ENCODE results near the gene DIP2C.
"Not testable (repeated sequence)": the region's sequence is repeated elsewhere in the genome, so short reads cannot be mapped to it uniquely, and the experiment has no call there.

DIP2C gene

DNA sequence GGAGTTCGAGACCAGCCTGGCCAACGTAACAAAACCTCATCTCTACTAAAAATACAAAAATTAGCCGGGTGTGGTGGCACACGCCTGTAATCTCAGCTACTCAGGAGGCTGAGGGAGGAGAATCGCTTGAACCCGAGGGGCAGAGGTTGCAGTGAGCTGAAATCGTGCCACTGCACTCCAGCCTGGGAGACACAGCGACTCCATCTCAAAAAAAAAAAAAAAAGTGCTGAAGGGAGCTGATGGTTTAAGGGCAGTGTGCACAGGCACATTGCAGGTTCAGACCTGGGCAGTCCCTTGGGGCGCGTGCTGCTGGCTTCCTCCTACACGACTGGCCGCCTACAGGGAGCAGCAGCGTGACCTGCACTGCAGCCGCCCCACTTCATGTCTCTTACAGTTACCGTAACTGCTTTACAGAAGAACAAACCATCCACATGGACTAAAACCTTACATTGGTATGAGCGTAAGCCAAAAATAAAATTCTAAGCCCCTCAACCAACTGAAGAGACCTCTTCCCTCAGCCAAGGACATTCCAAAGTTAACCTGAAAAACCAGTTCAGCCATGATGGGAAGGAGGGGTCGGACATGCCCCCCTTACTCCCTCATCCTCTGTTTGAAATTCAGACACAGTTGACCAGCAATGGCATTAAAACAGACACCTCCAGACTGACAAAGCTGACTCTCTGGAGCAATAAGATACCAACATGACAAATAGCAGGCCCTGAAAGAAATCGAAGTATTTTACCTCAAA is 292.0 kb downstream of the DIP2C start:
- no peak for DNase-seq

DNA sequence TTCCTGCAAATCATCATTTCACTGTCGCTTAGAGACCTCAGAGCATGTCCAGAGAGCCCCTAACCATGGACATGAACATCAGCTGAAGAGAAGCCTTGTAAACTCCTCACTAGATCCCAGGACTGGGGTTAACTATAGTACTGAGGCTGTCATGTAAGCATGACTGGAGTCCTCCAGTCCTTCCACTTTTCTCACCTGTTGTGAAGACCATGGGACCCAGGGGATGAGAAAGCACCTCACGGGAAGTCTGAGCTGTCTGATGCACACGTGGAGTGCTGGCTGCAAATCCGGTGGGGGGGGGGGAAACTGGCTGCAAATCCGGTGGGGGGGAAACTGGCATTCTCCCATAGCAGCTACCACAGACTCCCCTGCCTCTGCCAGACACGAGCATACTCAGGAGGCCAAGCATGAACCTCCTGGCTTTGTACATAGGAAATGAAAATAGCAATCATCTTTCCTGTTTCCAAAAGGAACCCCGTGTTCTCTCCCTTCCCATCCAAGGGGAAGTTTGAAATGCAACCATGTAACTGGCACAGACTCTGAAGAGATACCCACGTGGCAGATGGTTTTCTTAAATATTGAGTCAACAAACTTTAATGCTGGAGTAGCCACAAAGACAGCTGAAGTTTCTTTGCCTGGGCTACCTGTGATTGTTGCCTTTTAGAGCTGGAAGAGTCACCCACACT is 292.8 kb downstream of the DIP2C start:
- DNase-seq = no peak

DNA sequence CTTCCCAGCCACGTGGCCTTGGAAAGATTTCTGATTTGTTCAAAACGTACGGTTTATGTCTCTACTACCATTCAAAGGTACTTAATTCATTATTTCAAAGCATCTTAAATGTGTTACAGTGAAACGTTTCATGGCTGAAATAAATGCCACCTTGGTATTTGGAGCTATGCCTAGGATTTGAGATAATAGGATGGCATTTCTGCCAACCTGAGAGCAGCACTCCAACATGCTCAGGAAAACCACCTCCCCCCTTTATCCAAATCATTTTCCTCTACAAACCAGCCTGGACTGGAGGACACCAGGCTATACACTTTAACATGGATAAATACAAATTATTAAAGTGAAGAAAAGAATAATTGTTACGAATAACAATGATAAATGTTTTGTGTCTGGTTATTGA is 293.4 kb downstream of the DIP2C start:
- DNase-seq = no peak

DNA sequence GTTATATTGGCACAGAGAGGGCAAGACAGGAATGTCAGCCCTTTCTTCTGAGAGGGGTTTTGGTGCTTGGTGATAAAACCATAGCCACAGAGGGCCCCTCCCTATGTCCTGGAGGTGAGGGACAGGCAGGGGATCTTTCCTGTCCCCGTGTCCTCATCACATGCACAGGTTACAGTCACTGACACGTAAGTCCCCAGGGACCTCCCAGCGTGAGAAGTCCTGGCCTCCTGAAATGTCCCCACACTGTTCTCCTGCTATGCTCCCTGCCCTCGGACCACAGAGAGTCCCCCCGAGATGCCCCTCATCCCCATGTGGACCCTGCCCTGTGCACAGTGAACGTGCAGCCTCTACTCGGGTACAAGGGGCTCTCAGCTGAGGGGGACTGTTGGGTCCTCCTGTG is 293.8 kb downstream of the DIP2C start:
- no peak for DNase-seq

DNA sequence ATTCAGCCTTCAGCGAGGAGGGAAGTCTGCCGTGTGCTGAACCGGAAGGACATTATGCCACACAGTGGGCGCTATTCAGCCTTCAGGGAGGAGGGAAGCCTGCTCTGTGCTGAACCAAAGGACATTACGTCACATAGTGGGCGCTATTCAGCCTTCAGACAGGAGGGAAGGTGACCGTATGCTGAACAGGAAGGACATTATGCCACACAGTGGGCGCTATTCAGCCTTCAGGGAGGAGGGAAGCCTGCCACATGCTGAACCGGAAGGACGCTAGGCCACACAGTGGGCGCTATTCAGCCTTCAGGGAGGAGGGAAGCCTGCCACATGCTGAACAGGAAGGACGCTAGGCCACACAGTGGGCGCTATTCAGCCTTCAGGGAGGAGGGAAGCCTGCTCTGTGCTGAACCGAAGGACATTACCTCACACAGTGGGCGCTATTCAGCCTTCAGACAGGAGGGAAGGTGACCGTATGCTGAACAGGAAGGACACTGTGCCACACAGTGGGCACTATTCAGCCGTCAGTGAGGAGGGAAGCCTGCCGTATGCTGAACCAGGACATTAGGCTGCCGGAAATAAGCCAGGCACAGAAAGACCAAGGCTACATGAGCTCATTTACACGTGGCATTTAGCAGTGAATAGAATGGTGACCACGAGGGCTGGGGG is 294.9 kb downstream of the DIP2C start:
- not testable (repeated sequence) for DNase-seq

DNA sequence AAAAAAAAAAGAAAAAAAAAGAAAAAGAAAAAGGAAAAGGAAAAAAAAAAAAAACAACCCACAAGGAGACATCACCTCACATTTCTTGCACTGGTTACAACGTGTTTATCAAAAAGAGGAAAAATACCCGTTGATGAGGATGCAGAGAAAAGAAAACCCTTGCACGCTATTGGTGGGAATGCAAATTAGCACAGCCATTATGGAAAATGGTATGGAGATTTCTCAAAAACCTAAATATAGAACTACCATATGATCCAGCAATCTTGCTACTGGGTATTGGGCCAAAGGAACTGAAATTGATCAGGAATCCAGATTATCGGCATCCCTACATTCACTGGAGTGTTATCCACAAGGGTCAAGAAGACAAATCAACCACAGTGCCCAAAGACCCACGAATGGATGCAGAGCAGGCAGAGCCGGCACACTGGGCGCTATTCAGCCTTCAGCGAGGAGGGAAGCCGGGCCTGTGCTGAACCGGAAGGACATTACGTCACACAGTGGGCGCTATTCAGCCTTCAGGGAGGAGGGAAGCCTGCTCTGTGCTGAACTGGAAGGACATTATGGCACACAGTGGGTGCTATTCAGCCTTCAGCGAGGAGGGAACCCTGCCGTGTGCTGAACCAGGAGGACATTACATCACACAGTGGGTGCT is 295.6 kb downstream of the DIP2C start:
- DNase-seq = no peak

DNA sequence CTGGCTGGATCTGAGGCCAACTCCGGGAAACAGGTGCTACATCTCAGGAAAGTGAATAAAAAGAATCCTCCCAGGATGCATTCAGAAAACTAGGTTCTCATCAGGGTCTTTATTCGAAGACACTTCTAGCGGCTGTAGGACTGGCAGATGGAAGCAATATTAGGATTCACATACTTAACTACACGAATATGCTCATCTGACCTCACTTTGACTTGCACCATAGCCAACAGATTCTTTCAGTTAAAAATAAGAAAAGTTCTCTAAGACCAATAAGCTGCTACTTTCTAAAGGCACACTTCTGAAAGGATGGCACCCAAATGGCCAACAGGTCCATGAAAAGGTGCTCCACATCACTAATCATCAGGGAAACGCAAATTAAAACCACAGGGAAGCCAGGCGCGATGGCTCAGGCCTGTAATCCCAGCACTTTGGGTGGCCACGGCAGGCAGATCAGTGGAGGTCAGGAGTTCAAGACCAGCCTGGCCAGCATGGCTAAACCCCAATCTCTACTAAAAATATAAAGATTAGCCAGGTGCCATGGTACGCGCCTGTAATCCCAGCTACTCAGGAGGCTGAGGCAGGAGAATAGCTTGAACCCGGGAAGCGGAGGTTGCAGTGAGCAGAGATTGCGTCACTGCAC is 296.2 kb downstream of the DIP2C start:
- no peak for DNase-seq

DNA sequence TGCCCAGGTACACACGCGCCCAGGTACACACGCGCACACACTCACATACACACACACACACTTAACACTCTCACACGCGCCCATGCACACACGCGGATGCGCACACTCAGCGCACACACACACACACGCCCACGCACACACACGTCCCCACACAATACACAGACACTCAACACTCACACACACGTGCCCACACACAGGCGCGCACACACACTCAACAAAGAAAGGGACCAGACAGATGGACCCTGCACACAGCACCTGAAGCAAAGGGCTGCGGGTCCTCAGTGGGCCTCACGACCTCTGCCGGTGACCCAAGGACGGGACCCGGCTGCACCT is 296.8 kb downstream of the DIP2C start:
- no peak for DNase-seq

DNA sequence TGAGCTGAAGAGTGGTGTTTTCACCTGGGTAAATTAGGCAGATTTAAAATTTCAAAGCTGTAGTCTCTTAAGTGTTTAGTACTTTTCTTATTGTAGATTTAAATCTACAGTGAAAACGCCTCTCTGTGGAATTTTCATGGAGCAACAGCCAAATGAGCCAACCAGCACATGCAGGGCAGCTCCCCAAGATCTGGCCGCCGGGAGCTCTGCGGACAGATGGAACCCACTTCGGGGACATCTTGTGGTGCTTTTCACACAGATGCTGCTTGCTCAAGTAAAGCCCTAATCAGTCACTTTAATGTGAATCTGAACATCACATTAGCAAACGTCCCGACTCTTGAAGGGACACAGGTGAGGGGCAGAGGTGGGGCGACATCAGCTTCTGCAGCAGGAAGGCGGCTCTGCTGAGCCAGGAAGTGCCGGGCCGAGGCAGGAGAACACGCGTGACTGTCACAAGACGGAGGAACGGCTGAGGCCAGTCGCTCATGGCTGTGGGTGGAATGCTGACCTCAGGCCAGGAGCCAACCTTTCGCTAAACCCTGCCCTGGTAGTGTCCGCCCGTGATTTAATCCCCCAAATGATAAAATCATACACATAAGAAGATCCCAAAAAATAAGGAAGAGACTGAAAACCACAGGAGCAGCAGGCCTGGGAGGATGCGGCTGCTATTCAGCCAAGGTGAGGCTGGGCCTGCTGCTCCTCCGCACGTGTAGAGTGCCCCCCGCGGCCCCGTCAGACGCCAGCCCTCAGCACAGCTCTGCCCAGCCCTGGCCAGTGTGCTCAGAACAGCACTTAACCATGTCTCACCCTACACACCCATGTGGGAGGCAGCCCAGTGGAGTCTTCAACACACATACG is 297.4 kb downstream of the DIP2C start:
- no peak for DNase-seq

DNA sequence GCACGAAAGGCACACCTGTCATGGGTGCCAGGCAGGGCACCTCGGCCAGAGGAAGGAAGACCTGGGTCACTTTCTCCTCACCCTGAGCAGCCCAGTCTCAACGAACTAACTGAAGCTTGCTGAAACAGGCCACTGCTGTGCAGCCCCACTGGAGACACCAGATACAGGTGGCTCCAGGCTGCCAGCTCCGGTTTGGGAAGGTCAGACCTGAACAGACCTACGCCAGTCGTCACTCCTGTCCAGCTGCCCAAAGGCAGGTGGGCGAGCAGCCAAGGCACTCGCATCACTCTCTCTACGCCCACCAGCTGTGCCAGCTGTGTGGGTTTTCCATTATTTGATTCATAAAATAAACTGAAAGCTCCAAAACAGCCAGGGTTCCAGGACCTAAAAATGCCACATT is 298.2 kb downstream of the DIP2C start:
- peak; percentile 79 for DNase-seq

DNA sequence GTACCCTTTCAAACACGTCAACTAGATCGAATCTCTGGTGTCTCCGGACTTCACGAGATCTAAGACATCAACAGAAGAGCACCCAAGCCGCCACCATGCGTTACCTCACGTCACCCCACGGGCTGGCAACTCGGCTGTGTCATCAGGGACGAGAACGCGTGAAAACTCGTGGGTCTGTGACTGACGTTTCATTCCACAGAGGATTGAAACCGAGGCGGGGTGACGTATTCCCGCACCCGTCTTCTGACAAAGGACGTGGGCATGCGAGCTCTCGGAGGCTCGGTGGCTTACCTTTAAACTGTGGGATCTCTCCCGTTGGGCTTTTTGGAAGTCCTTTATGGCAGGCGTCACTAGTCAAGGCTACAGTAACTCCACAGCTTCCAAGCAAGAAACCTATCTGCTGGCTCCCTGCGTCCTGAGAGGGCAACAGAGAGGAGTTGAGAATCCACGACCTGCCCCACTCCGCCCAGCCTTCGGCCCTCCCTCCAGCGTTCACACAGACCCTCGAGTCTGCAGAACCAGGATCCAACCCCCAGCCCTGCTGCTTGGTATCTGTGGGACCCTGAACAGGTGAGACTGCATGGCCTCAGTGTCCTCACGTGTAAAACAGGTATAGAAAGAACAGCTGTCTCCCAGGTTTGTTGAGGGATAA is 298.9 kb downstream of the DIP2C start:
- DNase-seq = no peak

DNA sequence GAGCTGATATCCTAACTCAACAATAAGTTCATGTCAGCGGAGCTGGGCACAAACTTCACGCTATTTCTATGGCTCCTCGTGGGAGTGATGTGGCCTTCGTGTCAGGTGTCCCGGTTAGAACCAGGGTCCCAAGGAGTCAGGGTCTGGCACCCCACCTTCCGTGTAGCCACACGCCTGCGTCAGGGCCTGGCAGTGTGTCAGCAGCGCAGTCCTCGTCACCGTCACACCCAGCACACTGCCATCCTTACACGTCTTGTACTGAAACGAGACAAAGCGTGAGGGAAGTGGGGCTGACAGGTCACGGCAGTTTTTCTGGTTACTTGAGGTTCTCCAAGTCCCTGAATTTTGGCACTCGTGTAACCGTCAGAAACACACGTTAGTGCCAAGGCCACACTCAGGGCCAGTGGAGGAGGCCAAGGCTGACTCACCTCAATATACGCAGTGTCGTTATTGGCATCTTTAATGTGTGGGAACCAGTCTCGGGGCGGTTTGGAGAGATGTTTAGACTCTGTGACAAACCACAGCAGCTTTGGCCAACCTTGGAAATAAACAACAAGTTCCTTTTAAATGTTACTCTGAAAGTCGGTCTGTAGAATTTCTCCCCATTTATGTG is 299.5 kb downstream of the DIP2C start:
- no peak for DNase-seq

DNA sequence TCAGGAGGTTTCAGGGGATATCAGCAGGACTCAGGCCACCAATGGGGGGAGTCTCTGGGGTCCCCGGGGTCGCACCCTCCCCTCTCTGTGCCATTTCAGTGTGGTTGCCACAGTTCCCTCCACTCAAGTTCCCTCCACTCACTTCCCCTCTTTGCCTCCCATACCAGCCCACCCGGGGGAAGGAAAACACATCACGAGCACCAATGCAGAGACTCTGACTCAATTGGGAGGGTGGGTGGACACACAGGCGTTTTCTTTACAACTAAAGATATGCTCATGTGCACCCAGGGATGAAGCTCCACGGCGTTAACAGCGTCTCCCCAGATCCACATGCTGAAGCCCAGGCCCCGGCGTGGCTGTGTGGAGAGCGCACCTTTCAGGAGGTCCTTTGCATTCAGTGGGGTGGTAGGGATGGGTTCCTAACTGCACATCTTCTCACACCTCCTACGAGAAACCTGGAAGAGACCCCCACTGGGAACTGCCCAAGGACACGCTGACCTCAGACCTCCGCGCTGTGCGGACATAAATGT is 300.1 kb downstream of the DIP2C start:
- no peak for DNase-seq

DNA sequence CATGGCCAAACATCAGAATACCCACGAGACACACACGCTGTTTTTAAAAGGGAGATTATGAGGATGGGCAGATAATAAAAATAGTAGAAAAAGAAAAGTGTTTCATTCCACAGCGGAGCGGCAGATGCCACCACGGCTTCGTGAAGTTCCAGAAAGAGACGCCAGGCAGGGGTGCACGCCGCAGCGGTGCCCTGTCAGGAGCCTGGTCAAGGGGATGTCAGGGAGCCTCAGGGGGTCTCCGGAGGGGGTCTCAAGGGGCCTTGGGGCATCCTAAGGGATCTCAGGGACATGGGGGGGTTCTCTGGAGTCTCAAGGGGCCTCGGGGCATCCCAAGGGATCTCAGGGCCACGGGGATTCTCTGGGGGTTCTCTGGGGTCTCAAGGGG is 300.8 kb downstream of the DIP2C start:
- no peak for DNase-seq

DNA sequence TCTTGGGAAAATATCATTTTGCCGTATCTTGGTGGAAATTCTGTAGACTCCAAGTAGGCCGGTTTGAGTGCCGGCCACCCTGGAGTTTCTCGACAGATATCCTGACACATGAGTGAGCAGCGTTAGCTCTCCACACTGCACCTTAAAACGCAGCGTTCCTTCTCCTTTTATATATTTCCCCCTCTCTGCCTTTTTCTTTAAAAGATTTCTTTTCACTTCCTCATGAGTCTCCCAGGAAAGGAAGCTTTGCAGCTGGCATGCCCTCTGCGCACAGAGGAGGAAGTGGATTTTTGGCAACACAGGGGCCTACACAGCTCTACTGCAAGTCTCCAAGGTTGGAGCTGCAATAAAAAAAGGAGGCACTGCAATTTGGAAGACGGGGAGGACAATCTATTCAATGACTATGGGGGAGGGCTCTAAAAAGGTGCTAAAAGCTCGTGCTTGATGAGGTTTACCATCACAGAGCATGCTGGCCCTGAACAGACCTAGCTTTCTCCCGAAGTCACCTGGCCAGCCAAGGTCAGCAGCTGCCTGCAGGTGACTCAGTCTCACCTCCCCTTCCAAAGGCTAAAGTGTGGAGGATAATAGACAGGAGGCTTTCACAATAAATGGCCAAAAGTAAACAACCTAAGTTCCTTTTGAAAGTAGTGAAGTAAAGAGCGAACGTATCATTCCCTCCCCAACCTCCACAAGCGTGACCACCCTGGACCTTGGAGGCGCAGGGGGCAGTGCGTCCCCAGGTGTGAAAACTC is 301.4 kb downstream of the DIP2C start:
- peak; percentile 21 for DNase-seq

DNA sequence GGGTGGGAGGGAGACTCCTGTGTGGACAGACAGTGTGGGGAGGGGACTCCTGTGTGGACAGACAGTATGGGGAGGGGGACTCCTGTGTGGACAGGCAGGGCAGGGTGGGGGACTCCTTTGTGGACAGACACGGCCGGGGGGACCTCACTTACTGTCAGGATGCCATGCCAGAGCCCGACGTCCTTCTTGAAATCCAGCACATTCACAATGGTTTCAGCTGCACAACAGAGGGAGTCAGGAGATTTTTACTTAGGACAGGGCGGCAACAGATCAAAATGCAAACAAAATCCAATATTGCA is 301.9 kb downstream of the DIP2C start:
- DNase-seq = no peak

DNA sequence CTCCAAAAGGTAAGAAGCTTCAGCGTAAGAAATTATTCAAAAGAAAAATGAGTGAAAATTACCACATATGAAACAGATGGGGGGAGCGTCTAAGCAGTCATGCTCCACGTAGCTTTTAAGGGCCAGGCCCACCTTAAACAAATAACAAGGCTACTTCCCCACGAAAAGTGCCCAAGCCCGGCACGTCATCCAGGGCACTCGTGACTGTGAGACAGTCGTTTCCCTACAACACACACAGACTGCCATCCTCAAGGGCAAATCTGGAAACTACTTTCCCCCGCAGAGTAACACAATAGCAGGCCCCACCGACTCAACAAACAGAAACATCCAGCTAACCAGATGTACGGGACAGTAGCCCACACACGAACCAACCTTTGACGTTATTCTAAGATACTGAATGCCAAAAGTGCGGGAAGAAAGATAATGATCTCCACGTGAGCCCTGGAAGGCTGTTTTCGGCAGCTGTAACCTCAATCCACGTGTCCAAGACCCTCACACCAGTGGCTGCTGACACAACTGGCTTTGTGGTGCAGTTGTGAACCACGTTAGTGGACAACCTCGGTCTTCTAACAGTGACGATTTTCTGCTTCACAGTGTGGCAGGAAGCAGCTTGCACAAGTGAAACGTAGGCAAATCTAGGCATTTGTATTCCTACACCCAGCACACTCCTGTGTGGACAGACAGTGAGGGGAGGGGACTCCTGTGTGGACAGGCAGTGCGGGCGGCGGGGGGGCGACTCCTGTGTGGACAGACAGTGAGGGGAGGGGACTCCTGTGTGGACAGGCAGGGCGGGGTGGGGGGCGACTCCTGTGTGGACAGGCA is 302.5 kb downstream of the DIP2C start:
- DNase-seq = no peak

DNA sequence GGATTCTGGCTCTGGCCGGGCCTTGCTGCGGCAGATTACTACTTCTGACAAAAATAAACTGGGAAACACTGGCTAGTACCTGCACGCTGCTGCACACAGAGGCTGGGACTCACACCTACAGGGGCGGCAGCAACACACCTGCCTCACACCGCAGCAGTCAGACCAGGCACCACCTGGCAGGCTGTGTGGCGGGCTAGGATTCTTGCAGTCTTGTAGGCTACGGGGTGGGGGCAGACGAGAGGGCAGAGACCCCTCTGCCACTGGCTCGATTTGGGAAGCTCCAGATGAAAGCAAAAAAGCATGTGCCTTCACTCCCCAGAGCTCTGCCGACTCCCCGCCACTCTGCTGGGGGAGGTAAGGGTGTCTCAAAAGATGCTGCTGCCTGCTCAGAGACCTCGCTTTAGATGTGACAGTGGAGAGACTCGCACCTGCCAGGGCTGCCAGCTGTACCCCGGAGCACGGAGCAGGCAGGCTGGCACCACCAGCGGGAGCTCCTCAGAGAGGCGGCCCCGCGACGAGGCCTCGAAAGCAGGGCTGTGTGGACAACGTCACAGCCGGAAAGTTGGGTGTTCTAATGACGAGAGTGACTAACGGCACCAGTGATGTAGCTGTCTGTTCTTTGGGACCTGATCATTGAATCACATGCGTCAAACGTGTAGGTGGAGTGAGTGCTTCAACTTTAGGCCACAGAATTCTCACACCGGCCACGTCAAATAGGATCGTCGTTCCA is 303.7 kb downstream of the DIP2C start:
- no peak for DNase-seq

All from NCI-H146 (cell line).